OCI-LY7 (cell line): ENCODE data around the gene CASTOR2.
"Not testable (repeated sequence)": the region's sequence is repeated elsewhere in the genome, so short reads cannot be mapped to it uniquely, and the experiment has no call there.

Experiments
- EZH2phosphoT487 ChIP-seq: fragments of 200-600 bp; sonication (generic); IDR thresholded peaks from 2 replicates; pipeline ENCODE4 v1.6.1; 2018; ENCODE audit warnings: low read depth, borderline replicate concordance, mild to moderate bottlenecking, mixed run types, antibody characterized with exemption, low read length, moderate library complexity, mixed read lengths
- TF ChIP-seq, protein P1 (sequence below): fragments of 200-600 bp; sonication (generic); conservative IDR thresholded peaks from 2 replicates; pipeline ENCODE4 v1.5.1; 2014; ENCODE audit warnings: mild to moderate bottlenecking, antibody characterized with exemption, low read length, moderate library complexity, mixed read lengths

- TF ChIP-seq, protein P1, sequence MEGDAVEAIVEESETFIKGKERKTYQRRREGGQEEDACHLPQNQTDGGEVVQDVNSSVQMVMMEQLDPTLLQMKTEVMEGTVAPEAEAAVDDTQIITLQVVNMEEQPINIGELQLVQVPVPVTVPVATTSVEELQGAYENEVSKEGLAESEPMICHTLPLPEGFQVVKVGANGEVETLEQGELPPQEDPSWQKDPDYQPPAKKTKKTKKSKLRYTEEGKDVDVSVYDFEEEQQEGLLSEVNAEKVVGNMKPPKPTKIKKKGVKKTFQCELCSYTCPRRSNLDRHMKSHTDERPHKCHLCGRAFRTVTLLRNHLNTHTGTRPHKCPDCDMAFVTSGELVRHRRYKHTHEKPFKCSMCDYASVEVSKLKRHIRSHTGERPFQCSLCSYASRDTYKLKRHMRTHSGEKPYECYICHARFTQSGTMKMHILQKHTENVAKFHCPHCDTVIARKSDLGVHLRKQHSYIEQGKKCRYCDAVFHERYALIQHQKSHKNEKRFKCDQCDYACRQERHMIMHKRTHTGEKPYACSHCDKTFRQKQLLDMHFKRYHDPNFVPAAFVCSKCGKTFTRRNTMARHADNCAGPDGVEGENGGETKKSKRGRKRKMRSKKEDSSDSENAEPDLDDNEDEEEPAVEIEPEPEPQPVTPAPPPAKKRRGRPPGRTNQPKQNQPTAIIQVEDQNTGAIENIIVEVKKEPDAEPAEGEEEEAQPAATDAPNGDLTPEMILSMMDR = not testable (repeated sequence)
- not testable (repeated sequence) for TF ChIP-seq EZH2phosphoT487
These were observed 6.9 kb downstream of the CASTOR2 start for GRCh38 chr7:74971431-74971830.
